ENCODE measurements around the gene MECR.
"Not testable (repeated sequence)": the region's sequence is repeated elsewhere in the genome, so short reads cannot be mapped to it uniquely, and the experiment has no call there.

Gene MECR

DNA sequence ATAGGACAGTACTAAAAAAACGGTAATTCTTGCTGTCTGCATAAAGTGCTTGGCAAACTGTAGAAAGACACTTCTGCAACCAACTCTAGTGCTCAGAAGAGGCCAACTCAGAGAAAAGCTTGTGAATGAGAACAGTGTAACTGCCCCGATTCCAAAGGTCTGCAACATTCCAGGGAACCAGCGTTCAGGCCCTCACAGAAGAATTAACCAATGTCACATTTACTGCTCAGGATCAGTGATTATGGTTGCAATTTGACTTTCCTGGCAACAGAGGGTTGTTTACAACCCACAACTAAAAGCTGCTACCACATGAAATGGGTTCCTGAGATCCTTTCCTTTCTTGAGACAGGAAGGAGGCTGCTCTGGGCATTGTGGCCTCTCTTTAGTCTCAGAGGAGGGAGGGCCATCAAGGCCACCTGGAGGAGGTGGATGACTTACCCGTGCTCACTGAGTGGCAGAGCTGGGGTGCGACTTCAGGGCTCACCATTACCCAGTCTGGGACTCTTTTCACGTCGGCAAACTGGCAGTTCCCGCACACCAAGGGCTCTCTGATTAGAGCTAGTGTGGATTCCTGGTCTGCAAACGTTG, 64.3 kb downstream of the MECR start:
- no peak for DNase-seq

DNA sequence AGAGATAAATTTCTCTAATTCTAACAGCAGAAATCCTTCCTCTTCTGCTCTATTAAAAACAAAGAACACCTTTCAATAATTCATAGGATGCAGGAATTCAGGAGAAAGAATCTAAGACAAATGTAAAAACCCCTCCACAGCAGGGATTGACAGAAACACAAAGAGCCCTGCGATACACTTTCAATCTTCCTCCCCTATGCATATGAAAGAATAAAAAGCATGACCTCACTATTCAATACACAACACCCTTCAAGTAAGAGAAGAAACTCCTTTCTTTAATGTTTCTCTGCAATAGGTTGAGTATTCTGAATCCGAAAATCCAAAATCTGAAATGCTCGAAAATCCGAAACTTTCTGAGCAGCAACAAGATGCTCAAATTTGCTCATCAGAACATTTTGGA, 66.1 kb downstream of the MECR start:
- DNase-seq = no peak

DNA sequence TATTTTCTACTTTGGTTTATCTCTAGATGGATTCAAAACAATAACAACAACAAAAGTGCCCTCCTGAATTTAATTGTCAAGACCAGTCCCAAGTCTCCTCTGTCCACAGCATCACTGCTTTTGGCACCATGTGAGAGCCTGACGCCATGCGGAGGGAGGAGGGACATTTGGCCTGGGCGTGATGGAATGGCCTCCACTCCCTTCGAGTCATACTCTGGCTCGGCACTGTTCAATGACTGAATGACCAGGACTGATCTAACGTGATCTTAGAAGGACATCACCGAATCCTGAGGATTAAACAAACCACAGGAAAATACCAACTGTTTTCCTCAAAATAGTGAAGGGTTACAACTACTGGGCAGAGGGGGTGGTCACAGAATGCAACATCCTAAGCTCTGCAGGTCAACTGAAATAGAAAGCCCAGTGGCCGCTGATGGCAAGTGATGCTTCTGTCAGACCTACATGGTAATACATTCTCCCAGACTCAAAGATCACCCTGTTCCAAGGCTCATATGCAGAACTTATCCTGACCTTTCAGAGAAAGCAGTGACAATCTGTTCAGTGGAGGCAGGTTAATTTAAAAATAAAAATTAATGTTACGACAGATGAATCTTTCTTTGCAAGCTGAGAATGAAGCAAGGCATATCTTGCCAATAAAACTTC, 68.1 kb downstream of the MECR start:
- DNase-seq = no peak

DNA sequence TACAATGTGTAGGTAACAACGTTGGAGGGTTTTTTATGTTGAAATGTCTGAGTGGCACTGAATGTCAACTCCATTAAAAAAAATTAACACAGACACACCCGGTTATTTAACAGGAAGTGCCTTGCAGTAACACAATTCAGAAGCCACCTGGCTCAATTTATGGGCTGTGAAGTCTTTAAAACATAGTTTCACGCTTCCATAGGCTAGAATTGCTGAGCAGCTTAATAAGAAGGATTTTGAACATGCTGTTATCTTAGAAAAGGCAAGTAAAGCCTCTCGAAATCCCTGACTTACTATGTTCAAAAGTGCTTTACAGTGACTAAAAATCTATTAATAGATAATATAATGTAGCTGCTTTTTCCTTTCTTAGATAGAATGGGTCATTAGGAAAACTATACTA, 68.7 kb downstream of the MECR start:
- no peak for DNase-seq

- DNase-seq = no peak
Measured at GRCh38 chr1:29159773-29160172, 71.0 kb downstream of the MECR start.

GRCh38 chr1:29157269-29157601, 73.5 kb downstream of the MECR start:
- no peak for DNase-seq

GRCh38 chr1:29156543-29157268, 74.0 kb downstream of the MECR start:
- DNase-seq = no peak

- no peak for DNase-seq
Measured at GRCh38 chr1:29152046-29152805, 78.5 kb downstream of the MECR start.

GRCh38 chr1:29150346-29150745, 80.4 kb downstream of the MECR start:
- not testable (repeated sequence) for DNase-seq

DNA sequence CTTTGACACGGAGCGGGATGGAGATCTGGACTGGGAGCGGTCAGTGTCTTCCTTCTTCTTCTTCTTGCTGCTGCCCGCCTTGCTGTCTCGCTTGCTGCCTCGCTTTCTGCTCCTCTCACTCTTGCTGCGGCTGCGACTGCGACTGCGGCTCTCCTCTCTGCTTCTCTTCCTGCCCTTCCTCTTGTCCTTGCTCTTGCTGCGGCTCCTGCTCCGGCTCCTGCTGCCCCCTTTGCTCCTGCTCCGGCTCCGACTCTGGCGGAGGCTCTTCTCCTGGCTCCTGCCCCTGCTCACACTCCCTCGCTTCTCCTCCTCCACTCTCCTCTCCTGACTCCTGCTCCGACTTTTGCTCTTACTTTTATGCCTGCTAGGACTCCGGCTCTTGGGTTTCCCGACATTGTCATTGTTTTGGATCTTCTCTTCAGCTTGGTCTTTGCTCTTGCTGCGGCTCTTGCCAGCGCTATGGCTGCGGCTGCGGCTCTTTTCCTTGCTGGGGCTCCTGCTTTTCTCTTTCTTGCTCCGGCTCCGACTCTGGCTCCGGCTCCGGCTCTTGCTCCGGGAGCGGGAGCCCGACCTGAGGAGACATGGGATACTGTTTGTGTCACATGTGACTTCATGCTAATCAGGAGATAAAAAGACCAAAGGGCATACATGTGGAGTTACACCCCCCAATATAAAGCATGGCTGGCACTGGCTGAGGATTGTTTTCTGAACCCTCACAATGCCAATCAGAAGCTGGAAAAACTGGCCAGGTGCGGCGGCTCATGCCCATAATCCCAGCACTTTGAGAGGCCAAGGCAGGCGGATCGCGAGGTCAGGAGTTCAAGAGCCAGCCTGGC, 81.9 kb downstream of the MECR start:
- DNase-seq = no peak

- no peak for DNase-seq
Measured at GRCh38 chr1:29145739-29146437, 84.8 kb downstream of the MECR start.

DNA sequence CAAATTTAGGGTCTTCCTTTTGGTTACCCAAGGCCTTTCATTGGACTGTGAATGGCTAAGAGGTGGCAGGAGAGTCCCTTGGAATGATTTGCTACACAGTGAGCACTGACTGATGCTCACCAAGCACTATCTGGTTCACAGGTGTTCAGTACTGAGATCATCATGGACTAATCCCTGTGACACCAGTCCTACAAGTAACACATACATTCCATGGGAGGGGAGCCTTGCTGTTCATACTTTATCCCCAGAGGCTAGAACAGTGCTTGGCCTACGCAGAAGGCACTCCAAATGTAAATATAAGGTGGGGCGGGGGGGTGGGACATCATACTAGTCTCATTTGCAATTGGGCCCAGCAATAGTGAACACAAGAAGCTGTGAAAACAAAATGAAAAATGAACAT, 86.6 kb downstream of the MECR start:
- no peak for DNase-seq

GRCh38 chr1:29142714-29143113, 88.0 kb downstream of the MECR start:
- no peak for DNase-seq

All from CD4-positive, alpha-beta T cell treated with Interleukin-4 for 1 hour (primary cell).